Measurements from ENCODE around the gene IL4I1. TPM values are rescaled to one million over a fixed set of nuclear protein-coding genes. Genes with fewer than 3 reads are reported as not detected.

Gene IL4I1
- polyA plus RNA-seq, 1 donor (not counting 4 experiments of a cell fraction or from before 2014, with no cell fraction given) = 0.13 TPM

DNA sequence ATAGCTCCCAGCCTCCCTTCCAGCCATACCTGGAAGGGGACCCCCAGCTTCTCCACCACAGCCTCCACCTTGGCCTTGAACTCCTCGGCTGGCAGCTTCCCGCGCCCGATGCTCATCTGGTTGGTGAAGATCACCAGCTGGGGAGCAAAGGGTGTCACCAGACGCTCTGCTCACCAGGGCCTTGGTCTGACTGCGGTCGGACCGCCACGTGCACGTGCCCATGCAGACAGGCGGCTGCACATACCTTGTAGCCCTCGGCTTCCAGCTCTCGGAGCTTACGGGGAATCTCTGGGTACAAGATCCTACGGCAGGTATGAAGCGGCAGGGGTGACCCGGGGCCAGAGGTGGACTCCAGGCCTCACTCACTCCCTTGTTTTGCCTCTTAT, 32.8 kb downstream of the IL4I1 start:
- FAIRE-seq = no peak
- H3K9me3 ChIP-seq (ENCODE audit: control insufficient read depth, low read depth, low read length) = no peaks in the 10 kb centered on the region
- H3K4me2 ChIP-seq (ENCODE audit: control insufficient read depth, extremely low read depth, insufficient read depth, low read depth, low read length) = no peak overlapping the region
- peaks cover 18 to 38% of the 10 kb centered on the region in 2 experiments for H3K36me3 ChIP-seq (ENCODE audit: control insufficient read depth in 2 of 2, extremely low read depth in 1 of 2, insufficient read depth in 2 of 2, low read length in 2 of 2)
- peaks cover 37% of the 10 kb centered on the region for H3K79me2 ChIP-seq (ENCODE audit: control insufficient read depth, insufficient read depth, low read length)
- no peak overlapping the region for H2AFZ ChIP-seq (ENCODE audit: control insufficient read depth, low read length)
- H4K20me1 ChIP-seq (ENCODE audit: control insufficient read depth, extremely low read depth, insufficient read depth, low read length) = peaks cover 9% of the 10 kb centered on the region
- dilution Hi-C loops (cut with MboI; ENCODE audit: extremely low pct_ligation_motif_present, low sequenced_read_pairs) = no loop called here
- no peak for DNase-seq (ENCODE audit: low read depth, low spot score)
- no peak overlapping the region for H3K27ac ChIP-seq (ENCODE audit: control insufficient read depth, insufficient read depth, low read length)
- peaks cover 23% of the 10 kb centered on the region for H3K4me1 ChIP-seq (ENCODE audit: control insufficient read depth, extremely low read depth, insufficient read depth, low read length)
- H3K27me3 ChIP-seq (ENCODE audit: control insufficient read depth, extremely low read depth, insufficient read depth, low read length) = no peaks in the 10 kb centered on the region
- TF ChIP-seq EZH2 (IDR thresholded peaks at IDR 0.05; ENCODE audit: low read length) = no peak
- TF ChIP-seq, protein P1, sequence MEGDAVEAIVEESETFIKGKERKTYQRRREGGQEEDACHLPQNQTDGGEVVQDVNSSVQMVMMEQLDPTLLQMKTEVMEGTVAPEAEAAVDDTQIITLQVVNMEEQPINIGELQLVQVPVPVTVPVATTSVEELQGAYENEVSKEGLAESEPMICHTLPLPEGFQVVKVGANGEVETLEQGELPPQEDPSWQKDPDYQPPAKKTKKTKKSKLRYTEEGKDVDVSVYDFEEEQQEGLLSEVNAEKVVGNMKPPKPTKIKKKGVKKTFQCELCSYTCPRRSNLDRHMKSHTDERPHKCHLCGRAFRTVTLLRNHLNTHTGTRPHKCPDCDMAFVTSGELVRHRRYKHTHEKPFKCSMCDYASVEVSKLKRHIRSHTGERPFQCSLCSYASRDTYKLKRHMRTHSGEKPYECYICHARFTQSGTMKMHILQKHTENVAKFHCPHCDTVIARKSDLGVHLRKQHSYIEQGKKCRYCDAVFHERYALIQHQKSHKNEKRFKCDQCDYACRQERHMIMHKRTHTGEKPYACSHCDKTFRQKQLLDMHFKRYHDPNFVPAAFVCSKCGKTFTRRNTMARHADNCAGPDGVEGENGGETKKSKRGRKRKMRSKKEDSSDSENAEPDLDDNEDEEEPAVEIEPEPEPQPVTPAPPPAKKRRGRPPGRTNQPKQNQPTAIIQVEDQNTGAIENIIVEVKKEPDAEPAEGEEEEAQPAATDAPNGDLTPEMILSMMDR (optimal IDR thresholded peaks at IDR 0.05 in 1 of 3, IDR thresholded peaks at IDR 0.05 in 1 of 3, conservative IDR thresholded peaks at IDR 0.05 in 1 of 3; ENCODE audit: extremely low read depth in 1 of 3, insufficient read depth in 2 of 3, low read length in 3 of 3) = no peak
- no peak overlapping the region for H3K4me3 ChIP-seq (ENCODE audit: control insufficient read depth in 2 of 3, extremely low read depth in 1 of 3, insufficient read depth in 2 of 3, low read depth in 1 of 3, low read length in 3 of 3)
- H3K9ac ChIP-seq (ENCODE audit: control insufficient read depth, extremely low read depth, insufficient read depth, low read length) = no peak overlapping the region
- no peaks in the 10 kb centered on the region for H3K9me1 ChIP-seq (ENCODE audit: control insufficient read depth, extremely low read depth, insufficient read depth, low read length)

DNA sequence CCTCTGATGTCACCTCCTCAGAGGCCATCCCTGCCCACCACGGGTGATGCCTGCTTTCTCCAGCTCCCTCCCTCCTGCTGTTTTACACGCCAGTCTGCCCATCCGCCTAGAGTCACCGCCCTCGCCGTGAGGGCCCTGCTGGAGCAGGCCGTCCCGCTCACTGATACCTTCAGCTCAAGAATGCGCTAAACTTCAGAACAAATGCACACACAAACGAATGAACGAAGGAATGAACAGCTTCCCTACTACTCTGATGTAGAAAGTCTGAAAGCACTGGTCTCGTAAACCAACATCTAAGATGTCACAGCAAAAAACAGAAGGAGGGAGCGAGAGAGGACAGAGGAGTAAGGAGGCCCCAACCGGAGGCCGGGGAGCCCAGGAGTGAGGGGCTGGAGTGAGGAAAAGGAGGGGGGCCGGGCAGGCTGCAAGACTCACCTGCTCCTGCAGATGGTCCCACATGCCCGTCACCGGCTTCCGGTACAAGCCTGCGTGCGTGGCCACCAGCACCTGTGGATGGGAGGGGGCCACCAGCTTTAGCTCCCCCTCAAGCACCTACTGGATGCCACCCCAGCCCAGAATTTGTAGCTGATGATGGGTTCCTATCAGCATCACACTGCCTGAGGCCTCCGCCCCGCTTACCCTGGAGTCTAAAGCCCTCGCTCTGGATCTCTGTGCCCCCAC, 33.3 kb downstream of the IL4I1 start:
- DNase-seq (ENCODE audit: low read depth, low spot score) (no peak), FAIRE-seq (no peak)
- Histone ChIP-seq H3K36me3 (ENCODE audit: control insufficient read depth in 2 of 2, extremely low read depth in 1 of 2, insufficient read depth in 2 of 2, low read length in 2 of 2) (peaks cover 21 to 43% of the 10 kb centered on the region in 2 experiments), H4K20me1 (ENCODE audit: control insufficient read depth, extremely low read depth, insufficient read depth, low read length) (peaks cover 11% of the 10 kb centered on the region), H3K9me1 (ENCODE audit: control insufficient read depth, extremely low read depth, insufficient read depth, low read length) (no peaks in the 10 kb centered on the region), H3K4me1 (ENCODE audit: control insufficient read depth, extremely low read depth, insufficient read depth, low read length) (peaks cover 23% of the 10 kb centered on the region), H3K27me3 (ENCODE audit: control insufficient read depth, extremely low read depth, insufficient read depth, low read length) (no peaks in the 10 kb centered on the region), H3K4me3 (ENCODE audit: control insufficient read depth in 2 of 3, extremely low read depth in 1 of 3, insufficient read depth in 2 of 3, low read depth in 1 of 3, low read length in 3 of 3) (no peak overlapping the region), H3K27ac (ENCODE audit: control insufficient read depth, insufficient read depth, low read length) (no peak overlapping the region), H3K9ac (ENCODE audit: control insufficient read depth, extremely low read depth, insufficient read depth, low read length) (no peak overlapping the region), H3K9me3 (ENCODE audit: control insufficient read depth, low read depth, low read length) (no peaks in the 10 kb centered on the region), H3K4me2 (ENCODE audit: control insufficient read depth, extremely low read depth, insufficient read depth, low read depth, low read length) (no peak overlapping the region), H3K79me2 (ENCODE audit: control insufficient read depth, insufficient read depth, low read length) (peaks cover 37% of the 10 kb centered on the region), H2AFZ (ENCODE audit: control insufficient read depth, low read length) (no peak overlapping the region)
- no peak for TF ChIP-seq EZH2 (IDR thresholded peaks at IDR 0.05; ENCODE audit: low read length)
- TF ChIP-seq, protein P1 (optimal IDR thresholded peaks at IDR 0.05 in 1 of 3, IDR thresholded peaks at IDR 0.05 in 1 of 3, conservative IDR thresholded peaks at IDR 0.05 in 1 of 3; ENCODE audit: extremely low read depth in 1 of 3, insufficient read depth in 2 of 3, low read length in 3 of 3) = no peak
- dilution Hi-C loops (cut with MboI; ENCODE audit: extremely low pct_ligation_motif_present, low sequenced_read_pairs) = no loop called here

Data from keratinocyte (primary cell).